Psoas muscle (tissue), 8 donors: Measurements from ENCODE around the gene GABBR2. TPM values are rescaled to one million over a fixed set of nuclear protein-coding genes. Genes with fewer than 3 reads are reported as not detected.

Source experiments
- ATAC-seq, 4 donors: fragments of 200-7000 bp; cut with Tn5 transposase; one replicate each; pipeline ENCODE4 v1.9.1; 2020; ENCODE audit warnings: moderate library complexity in 3 of 4, mild to moderate bottlenecking in 2 of 4
- DNase-seq, 2 donors: peaks; one replicate each; pipeline ENCODE4 v3.0.0-alpha.2; 2020
- H3K27ac ChIP-seq: fragments of 200-600 bp; one replicate; pipeline ENCODE4 v1.8.0; 2022
- H3K27me3 ChIP-seq, 3 donors: fragments of 200-600 bp in 1 of 3; one replicate each; pipeline versions ENCODE4 v1.6.1 to v1.8.0; 2013 to 2022; ENCODE audit warnings: low read length in 2 of 3, mild to moderate bottlenecking in 2 of 3, moderate library complexity in 1 of 3; ENCODE audit not compliant: insufficient read depth in 3 of 3
- H3K36me3 ChIP-seq, 2 donors: fragments of 200-600 bp in 1 of 2; one replicate each; pipeline versions ENCODE4 v1.6.1 to v1.8.0; 2013 to 2022; ENCODE audit warnings: low read depth in 1 of 2, mild to moderate bottlenecking in 1 of 2, moderate library complexity in 1 of 2; ENCODE audit not compliant: insufficient read depth in 1 of 2
- H3K4me1 ChIP-seq: fragments of 200-600 bp; one replicate; pipeline ENCODE4 v1.8.0; 2022
- H3K4me3 ChIP-seq: fragments of 200-600 bp; one replicate; pipeline ENCODE4 v1.8.0; 2022; ENCODE audit warnings: mild to moderate bottlenecking
- H3K9me3 ChIP-seq: fragments of 200-600 bp; one replicate; pipeline ENCODE4 v1.8.0; 2022
- CTCF ChIP-seq: fragments of 200-600 bp; IDR thresholded peaks from one replicate; pipeline ENCODE4 v1.8.0; 2022; ENCODE audit warnings: antibody characterized with exemption
- WGBS, 3 donors: extraction: QIAGEN DNeasy Blood & Tissue Kit; methylation state at CpG; one replicate each; pipeline versions ENCODE4 v1.1.6 to v1.1.7; 2013; 5-methylcytosine and 5-hydroxymethylcytosine counted together
- intact Hi-C, 2 donors: fragments of 100-400 bp; cut with DNase I; formaldehyde crosslinking; loops; one replicate each; pipeline versions ENCODE4 v1.11.0 to v1.14.2; 2022
- polyA plus RNA-seq, 3 donors: library from polyadenylated mRNA; stranded (reverse); fragments of 200-250 nt; gene quantifications; one replicate each; pipeline ENCODE4 v1.2.3, GENCODE V29; 2013
- total RNA-seq, 4 donors: library from RNA; stranded (reverse); fragmentation: NEBNext Ultra II Directional in 2 of 4; extraction: Animal tissue kit (Norgen Biotek cat#: 25700) in 2 of 4; gene quantifications; one replicate each; pipeline versions ENCODE4 v1.2.1 to v1.2.4, GENCODE V29; 2021 to 2023
- donor health status: healthy with polysubstance abuse.
- donor health status: DM: no; HTN: no; CAD: no; lungs with moderate emphysema.
- donor health status: Bipolar disorder and iron deficiency.
- donor health status: healthy.
- donor health status: DM: yes; HTN: yes; CAD: no.
- donor health status: DM: no; HTN: no; CAD: no.
- donor health status: DM: no; HTN: no; CAD: no.
- donor health status: DM: yes; HTN: yes; CAD: no.

The GABBR2 gene
- total and polyA plus RNA-seq, 7 donors, result 0.08 to 0.66 (median 0.38) TPM

- Histone ChIP-seq H3K27ac (no peak overlapping the region), H3K4me1 (no peaks in the 10 kb centered on the region), H3K9me3 (no peaks in the 10 kb centered on the region), H3K36me3 (no peaks in the 10 kb centered on the region), H3K27me3 (no peaks in the 10 kb centered on the region), H3K4me3 (no peak overlapping the region)
- WGBS, 3 donors, result 84 to 89% (median 86%) methylated on average over 9 to 11 of the region's 11 CpGs
- TF ChIP-seq CTCF, result no peak
- DNase-seq (no peak), ATAC-seq (no peak)
- intact Hi-C loops, result no loop called here
Measured at GRCh38 chr9:98323051-98323830, 385.5 kb downstream of the GABBR2 start.

GRCh38 chr9:98321269-98321668 is 387.5 kb downstream of the GABBR2 start:
- intact Hi-C loops, result no loop called here
- H3K36me3 ChIP-seq, result no peaks in the 10 kb centered on the region
- WGBS, 3 donors, result 79 to 94% (median 87%) methylated on average over 4 of the region's 4 CpGs
- no peak overlapping the region for H3K4me3 ChIP-seq
- no peak overlapping the region for H3K27ac ChIP-seq
- H3K9me3 ChIP-seq, result no peaks in the 10 kb centered on the region
- no peak for TF ChIP-seq CTCF
- H3K4me1 ChIP-seq, result no peaks in the 10 kb centered on the region
- DNase-seq (no peak), ATAC-seq (no peak)
- H3K27me3 ChIP-seq, result no peaks in the 10 kb centered on the region

- no peaks in the 10 kb centered on the region for H3K36me3 ChIP-seq
- 70 to 76% (median 71%) methylated on average over 5 of the region's 5 CpGs for WGBS, 3 donors
- ATAC-seq, result no peak
Measured at GRCh38 chr9:98318834-98319478, 389.8 kb downstream of the GABBR2 start.

GRCh38 chr9:98318041-98318790 is 390.5 kb downstream of the GABBR2 start:
- H3K27ac ChIP-seq, result no peak overlapping the region
- H3K4me3 ChIP-seq, result no peak overlapping the region
- intact Hi-C loops, result loop anchor here in 1 of 2 donors (5.0 kb wide), 1 partner anchor 454 kb away; no protein-coding TSS in a partner anchor
- H3K36me3 ChIP-seq, result no peaks in the 10 kb centered on the region
- 89 to 91% (median 90%) methylated on average over 17 of the region's 17 CpGs for WGBS, 3 donors
- no peak for DNase-seq
- no peaks in the 10 kb centered on the region for H3K27me3 ChIP-seq
- no peak for ATAC-seq
- H3K9me3 ChIP-seq, result no peaks in the 10 kb centered on the region
- H3K4me1 ChIP-seq, result no peaks in the 10 kb centered on the region
- no peak for TF ChIP-seq CTCF

More at GRCh38 chr9:98318834-98319478, 389.8 kb downstream of the GABBR2 start:
- Histone ChIP-seq H3K4me1 (no peaks in the 10 kb centered on the region), H3K4me3 (no peak overlapping the region), H3K27me3 (no peaks in the 10 kb centered on the region), H3K9me3 (no peaks in the 10 kb centered on the region), H3K27ac (no peak overlapping the region)
- DNase-seq, result no peak
- intact Hi-C loops, result loop anchor here in 1 of 2 donors (5.0 kb wide), 1 partner anchor 453 kb away; no protein-coding TSS in a partner anchor
- TF ChIP-seq CTCF, result no peak
